NAMALWA (cell line): ENCODE measurements around the gene PKIG.
A peak's percentile ranks its signal among the peaks of the same experiment; 100 is the strongest.

ENCODE experiments used
- DNase-seq: peaks from one replicate; pipeline ENCODE4 v3.0.0-alpha.2; 2015; ENCODE audit warnings: low spot score

Gene PKIG

GRCh38 chr20:44596876-44597275 lies 14.5 kb downstream of the PKIG start:
- no peak for DNase-seq

- DNase-seq: no peak
Observed at GRCh38 chr20:44597516-44597915, 15.1 kb downstream of the PKIG start.

GRCh38 chr20:44597930-44598329 lies 15.6 kb downstream of the PKIG start:
- no peak for DNase-seq

GRCh38 chr20:44598423-44599305 lies 16.3 kb downstream of the PKIG start:
- DNase-seq: no peak

GRCh38 chr20:44599715-44600114 lies 17.3 kb downstream of the PKIG start:
- DNase-seq: no peak

GRCh38 chr20:44600301-44600700 lies 17.9 kb downstream of the PKIG start:
- DNase-seq: no peak

GRCh38 chr20:44600758-44601201 lies 18.4 kb downstream of the PKIG start:
- no peak for DNase-seq

- no peak for DNase-seq
Observed at GRCh38 chr20:44601236-44601671, 18.9 kb downstream of the PKIG start.

GRCh38 chr20:44601801-44602204 lies 19.4 kb downstream of the PKIG start:
- no peak for DNase-seq

GRCh38 chr20:44603327-44603726 lies 20.9 kb downstream of the PKIG start:
- DNase-seq: no peak

- DNase-seq: no peak
Observed at GRCh38 chr20:44606725-44607441, 24.5 kb downstream of the PKIG start.

GRCh38 chr20:44609006-44609515 lies 26.7 kb downstream of the PKIG start:
- no peak for DNase-seq

- DNase-seq: peak; percentile 90
Observed at GRCh38 chr20:44609516-44610312, 27.3 kb downstream of the PKIG start.

- peak; percentile 74 for DNase-seq
Observed at GRCh38 chr20:44610313-44610962, 28.1 kb downstream of the PKIG start.

- DNase-seq: no peak
Observed at GRCh38 chr20:44613575-44613974, 31.2 kb downstream of the PKIG start.

GRCh38 chr20:44614525-44614924 lies 32.1 kb downstream of the PKIG start:
- no peak for DNase-seq

- peak; percentile 75 for DNase-seq
Observed at GRCh38 chr20:44615169-44615791, 32.9 kb downstream of the PKIG start.

- no peak for DNase-seq
Observed at GRCh38 chr20:44615876-44616603, 33.7 kb downstream of the PKIG start.

GRCh38 chr20:44616604-44616964 lies 34.2 kb downstream of the PKIG start:
- DNase-seq: no peak

GRCh38 chr20:44618318-44618731 lies 35.9 kb downstream of the PKIG start:
- no peak for DNase-seq
